Measurements from ENCODE around the gene PCTP. TPM values are rescaled to one million over a fixed set of nuclear protein-coding genes. Genes with fewer than 3 reads are reported as not detected.

PCTP gene
- total RNA-seq, 1 experiment from 2014 or later, result 17.1 TPM

GRCh38 chr17:55822028-55822427 is 71.2 kb downstream of the PCTP start:
- Histone ChIP-seq H3K79me1 (ENCODE audit: insufficient read depth, low read depth, low read length, poor library complexity, severe bottlenecking) (no peaks in the 10 kb centered on the region), H3K79me2 (ENCODE audit: insufficient read depth, low read length) (no peaks in the 10 kb centered on the region), H4K8ac (replicated peaks; ENCODE audit: insufficient read length, low read depth, low read length) (no peak overlapping the region), H3K27me3 (ENCODE audit: insufficient read depth, low read length) (no peaks in the 10 kb centered on the region), H2BK5ac (ENCODE audit: insufficient read length, low read length) (no peak overlapping the region), H2BK12ac (ENCODE audit: insufficient read length, low read depth, low read length) (no peak overlapping the region), H4K91ac (ENCODE audit: insufficient read length, low read depth, low read length) (no peak overlapping the region), H3K4me1 (ENCODE audit: insufficient read depth, low read length) (no peaks in the 10 kb centered on the region), H2BK120ac (ENCODE audit: low read depth, low read length, poor library complexity, severe bottlenecking) (no peak overlapping the region), H3T11ph (ENCODE audit: low read length) (no peak overlapping the region), H3K23me2 (ENCODE audit: insufficient read length, low read depth, low read length, poor library complexity, severe bottlenecking) (no peaks in the 10 kb centered on the region), H4K20me1 (ENCODE audit: control insufficient read depth, insufficient read depth, insufficient read length) (no peaks in the 10 kb centered on the region), H3K4me2 (ENCODE audit: insufficient read depth, insufficient read length, low read length) (no peak overlapping the region), H2BK20ac (ENCODE audit: low read depth, low read length, poor library complexity, severe bottlenecking) (no peak overlapping the region), H3K9ac (ENCODE audit: extremely low read depth, insufficient read length, low read length) (no peak overlapping the region), H2AK5ac (ENCODE audit: insufficient read length, low read length) (no peak overlapping the region), H3K56ac (ENCODE audit: insufficient read length, low read depth, low read length) (no peak overlapping the region), H3K23ac (ENCODE audit: insufficient read length, low read depth, low read length) (no peak overlapping the region), H4K5ac (ENCODE audit: insufficient read length, low read depth, low read length) (no peak overlapping the region), H3K4ac (ENCODE audit: low read depth, low read length) (no peak overlapping the region), H3K14ac (ENCODE audit: insufficient read depth, low read length) (no peak overlapping the region), H2BK15ac (ENCODE audit: low read depth, low read length) (no peak overlapping the region), H3K18ac (ENCODE audit: insufficient read length, low read depth, low read length) (no peak overlapping the region), H3K27ac (ENCODE audit: insufficient read length, low read depth, low read length) (no peak overlapping the region), H2AFZ (ENCODE audit: low read length) (no peak overlapping the region), H3K9me3 (ENCODE audit: control insufficient read depth, low read depth, low read length) (no peaks in the 10 kb centered on the region)
- no peak overlapping the region for H3K4me3 Mint-ChIP-seq
- no CpG with 5 or more reads among the region's 4 CpGs for WGBS (ENCODE audit: extremely low coverage, insufficient read length, low lambda C conversion rate)
- no peaks in the 10 kb centered on the region; a peak in 1 of 5 replicates for H3K9me3 Mint-ChIP-seq
- H3K27me3 Mint-ChIP-seq (ENCODE audit: low read depth), result peaks cover 2% of the 10 kb centered on the region; the same call in 1 of the 2 replicates
- no peak for DNase-seq
- no peak for TF ChIP-seq CTCF (conservative IDR thresholded peaks at IDR 0.05)
- no peak overlapping the region for H3K27ac Mint-ChIP-seq
- H3K36me3 Mint-ChIP-seq (ENCODE audit: insufficient read depth in 1 of 3, low read depth in 3 of 3), result no peaks in the 10 kb centered on the region
- no peaks in the 10 kb centered on the region for H3K4me1 Mint-ChIP-seq
